Astrocyte (in vitro differentiated cells and primary cell): ENCODE data around the gene LPIN3.

Source experiments
- CTCF ChIP-seq: IDR thresholded peaks from 2 replicates; pipeline ENCODE4 v1.5.1; 2011; ENCODE audit warnings: low read depth, mild to moderate bottlenecking, inconsistent platforms, low read length, moderate library complexity; ENCODE audit not compliant: insufficient read depth
- EZH2 ChIP-seq: IDR thresholded peaks from 2 replicates; pipeline ENCODE4 v1.6.1; 2012; ENCODE audit warnings: mild to moderate bottlenecking, low read length, inconsistent platforms; ENCODE audit not compliant: insufficient read depth

GRCh38 chr20:41318271-41318649 lies 22.4 kb upstream of the LPIN3 start:
- TF ChIP-seq CTCF: no peak
- no peak for TF ChIP-seq EZH2
